ENCODE measurements around the gene RFX3. TPM values are rescaled to one million over a fixed set of nuclear protein-coding genes. Genes with fewer than 3 reads are reported as not detected.
"Not testable (repeated sequence)": the region's sequence is repeated elsewhere in the genome, so short reads cannot be mapped to it uniquely, and the experiment has no call there.

RFX3 gene
- total and polyA plus RNA-seq, 5 donors: 1.3 to 9.9 (median 5.1) TPM

- Histone ChIP-seq H3K9me3 (ENCODE audit: control insufficient read depth, low read length) (no peaks in the 10 kb centered on the region), H3K4me3 (ENCODE audit: low read length) (no peak overlapping the region), H3K27ac (ENCODE audit: low read length) (no peak overlapping the region), H3K27me3 (ENCODE audit: control insufficient read depth, insufficient read depth) (no peaks in the 10 kb centered on the region), H3K4me1 (ENCODE audit: control insufficient read depth, insufficient read depth, low read length) (no peaks in the 10 kb centered on the region)
- DNase-seq (no peak), ATAC-seq (no peak)
- intact Hi-C loops (cut with DNase I): no loop called here
Measured at GRCh38 chr9:3343671-3344070, 182.1 kb downstream of the RFX3 start.

GRCh38 chr9:3342159-3342777, 183.5 kb downstream of the RFX3 start:
- Histone ChIP-seq H3K27ac (ENCODE audit: low read length) (no peak overlapping the region), H3K9me3 (ENCODE audit: control insufficient read depth, low read length) (no peaks in the 10 kb centered on the region), H3K4me1 (ENCODE audit: control insufficient read depth, insufficient read depth, low read length) (peaks cover 1% of the 10 kb centered on the region), H3K4me3 (ENCODE audit: low read length) (no peak overlapping the region), H3K27me3 (ENCODE audit: control insufficient read depth, insufficient read depth) (no peaks in the 10 kb centered on the region)
- ATAC-seq: no peak
- intact Hi-C loops (cut with DNase I): no loop called here
- WGBS: 58% methylated on average over 2 of the region's 2 CpGs
- DNase-seq: no peak

GRCh38 chr9:3337515-3338225, 188.1 kb downstream of the RFX3 start:
- DNase-seq (peak; percentile 48 to 58 (median 54)), ATAC-seq (peak; percentile 94)
- intact Hi-C loops (cut with DNase I): no loop called here
- Histone ChIP-seq H3K27ac (ENCODE audit: low read length) (peak overlapping the region; percentile 84), H3K4me1 (ENCODE audit: control insufficient read depth, insufficient read depth, low read length) (peaks cover 1% of the 10 kb centered on the region), H3K27me3 (ENCODE audit: control insufficient read depth, insufficient read depth) (no peaks in the 10 kb centered on the region), H3K9me3 (ENCODE audit: control insufficient read depth, low read length) (no peaks in the 10 kb centered on the region), H3K4me3 (ENCODE audit: low read length) (no peak overlapping the region)
- WGBS: 56% methylated on average over 3 of the region's 3 CpGs

GRCh38 chr9:3336951-3337350, 188.8 kb downstream of the RFX3 start:
- H3K4me1 ChIP-seq (ENCODE audit: control insufficient read depth, insufficient read depth, low read length): peaks cover 1% of the 10 kb centered on the region
- H3K4me3 ChIP-seq (ENCODE audit: low read length): no peak overlapping the region
- intact Hi-C loops (cut with DNase I): no loop called here
- DNase-seq: no peak
- no peaks in the 10 kb centered on the region for H3K9me3 ChIP-seq (ENCODE audit: control insufficient read depth, low read length)
- no peak for ATAC-seq
- WGBS: 82% methylated on average over 3 of the region's 3 CpGs
- no peaks in the 10 kb centered on the region for H3K27me3 ChIP-seq (ENCODE audit: control insufficient read depth, insufficient read depth)
- H3K27ac ChIP-seq (ENCODE audit: low read length): no peak overlapping the region

GRCh38 chr9:3332802-3333201, 193.0 kb downstream of the RFX3 start:
- no peak overlapping the region for H3K27ac ChIP-seq (ENCODE audit: low read length)
- intact Hi-C loops (cut with DNase I): no loop called here
- no peaks in the 10 kb centered on the region for H3K27me3 ChIP-seq (ENCODE audit: control insufficient read depth, insufficient read depth)
- 63% methylated on average over 2 of the region's 2 CpGs for WGBS
- no peaks in the 10 kb centered on the region for H3K9me3 ChIP-seq (ENCODE audit: control insufficient read depth, low read length)
- H3K4me1 ChIP-seq (ENCODE audit: control insufficient read depth, insufficient read depth, low read length): peaks cover 1% of the 10 kb centered on the region
- DNase-seq (no peak), ATAC-seq (peak; percentile 41 to 54)
- no peak overlapping the region for H3K4me3 ChIP-seq (ENCODE audit: low read length)

DNA sequence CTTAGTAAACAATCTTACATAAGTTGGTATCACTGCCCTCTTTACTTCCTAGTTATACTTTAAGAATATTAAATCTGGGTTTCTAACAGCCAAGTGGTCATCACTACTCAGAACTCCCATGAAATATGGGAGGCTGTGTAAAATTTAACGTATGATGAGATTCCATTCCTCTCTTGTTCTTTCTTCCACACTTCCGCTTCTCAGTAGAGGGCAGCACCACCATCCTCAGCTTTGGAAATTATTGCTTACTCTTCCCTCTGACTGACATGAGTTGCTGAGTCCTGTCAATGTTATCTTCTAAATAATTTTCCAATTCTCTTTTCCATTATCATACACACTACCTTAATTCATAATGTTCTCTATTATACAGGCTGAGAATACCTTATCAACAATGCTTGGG, 194.0 kb downstream of the RFX3 start:
- Histone ChIP-seq H3K27me3 (ENCODE audit: control insufficient read depth, insufficient read depth) (no peaks in the 10 kb centered on the region), H3K4me3 (ENCODE audit: low read length) (no peak overlapping the region), H3K9me3 (ENCODE audit: control insufficient read depth, low read length) (no peaks in the 10 kb centered on the region), H3K4me1 (ENCODE audit: control insufficient read depth, insufficient read depth, low read length) (no peaks in the 10 kb centered on the region), H3K27ac (ENCODE audit: low read length) (no peak overlapping the region)
- ATAC-seq (no peak), DNase-seq (no peak)
- intact Hi-C loops (cut with DNase I): no loop called here
- WGBS: 79% methylated on average over 2 of the region's 2 CpGs

DNA sequence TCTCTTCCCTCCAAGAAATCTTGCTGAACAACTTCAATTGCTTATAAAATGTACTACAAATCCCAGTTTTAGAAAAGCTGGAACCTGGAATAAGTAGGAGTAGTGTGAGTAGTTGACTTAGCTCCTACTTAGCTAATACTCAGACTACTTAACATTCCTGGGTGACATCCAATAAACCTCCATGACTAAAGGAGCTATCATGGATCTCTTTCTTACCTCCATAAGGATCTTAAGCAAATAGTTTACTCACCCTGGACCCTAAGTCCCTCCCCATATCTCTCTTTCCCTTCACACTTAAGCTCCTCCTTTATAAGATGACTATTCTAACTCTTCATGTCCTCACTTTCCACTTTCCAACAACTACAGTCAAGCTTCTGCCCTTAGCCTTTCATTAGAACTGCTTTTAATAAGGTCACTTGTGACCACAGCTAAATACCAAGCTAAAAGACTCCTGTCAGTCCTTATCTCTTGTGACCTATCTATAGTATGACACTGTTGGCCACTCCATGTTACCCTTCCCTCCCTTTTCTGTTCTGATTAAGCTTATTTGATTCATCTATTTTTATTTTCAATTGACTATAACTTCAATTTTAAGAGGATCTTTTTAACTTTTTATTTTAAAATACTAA, 194.9 kb downstream of the RFX3 start:
- Histone ChIP-seq H3K4me3 (ENCODE audit: low read length) (no peak overlapping the region), H3K9me3 (ENCODE audit: control insufficient read depth, low read length) (no peaks in the 10 kb centered on the region), H3K27ac (ENCODE audit: low read length) (no peak overlapping the region), H3K4me1 (ENCODE audit: control insufficient read depth, insufficient read depth, low read length) (no peaks in the 10 kb centered on the region), H3K27me3 (ENCODE audit: control insufficient read depth, insufficient read depth) (no peaks in the 10 kb centered on the region)
- intact Hi-C loops (cut with DNase I): no loop called here
- no peak for ATAC-seq
- no peak for DNase-seq

GRCh38 chr9:3329361-3329760, 196.4 kb downstream of the RFX3 start:
- Histone ChIP-seq H3K27me3 (ENCODE audit: control insufficient read depth, insufficient read depth) (no peaks in the 10 kb centered on the region), H3K27ac (ENCODE audit: low read length) (no peak overlapping the region), H3K4me3 (ENCODE audit: low read length) (no peak overlapping the region), H3K9me3 (ENCODE audit: control insufficient read depth, low read length) (no peaks in the 10 kb centered on the region), H3K4me1 (ENCODE audit: control insufficient read depth, insufficient read depth, low read length) (no peaks in the 10 kb centered on the region)
- intact Hi-C loops (cut with DNase I): no loop called here
- no peak for DNase-seq
- WGBS: 85% methylated on average over 2 of the region's 2 CpGs
- ATAC-seq: no peak

- no peak for ATAC-seq
- WGBS: 48% methylated on average over 2 of the region's 2 CpGs
- intact Hi-C loops (cut with DNase I): no loop called here
Measured at GRCh38 chr9:3323714-3324113, 202.1 kb downstream of the RFX3 start.

GRCh38 chr9:3321186-3321585, 204.6 kb downstream of the RFX3 start:
- no peak overlapping the region for H3K27ac ChIP-seq (ENCODE audit: low read length)
- H3K4me3 ChIP-seq (ENCODE audit: low read length): no peak overlapping the region
- no peaks in the 10 kb centered on the region for H3K9me3 ChIP-seq (ENCODE audit: control insufficient read depth, low read length)
- H3K27me3 ChIP-seq (ENCODE audit: control insufficient read depth, insufficient read depth): no peaks in the 10 kb centered on the region
- no peak for DNase-seq
- H3K4me1 ChIP-seq (ENCODE audit: control insufficient read depth, insufficient read depth, low read length): peaks cover 1% of the 10 kb centered on the region
- 76% methylated on average over 4 of the region's 4 CpGs for WGBS
- no peak for ATAC-seq
- intact Hi-C loops (cut with DNase I): no loop called here

More at GRCh38 chr9:3323714-3324113, 202.1 kb downstream of the RFX3 start:
- no peaks in the 10 kb centered on the region for H3K9me3 ChIP-seq (ENCODE audit: control insufficient read depth, low read length)
- no peak overlapping the region for H3K27ac ChIP-seq (ENCODE audit: low read length)
- H3K4me3 ChIP-seq (ENCODE audit: low read length): no peak overlapping the region
- peaks cover 1% of the 10 kb centered on the region for H3K4me1 ChIP-seq (ENCODE audit: control insufficient read depth, insufficient read depth, low read length)
- no peaks in the 10 kb centered on the region for H3K27me3 ChIP-seq (ENCODE audit: control insufficient read depth, insufficient read depth)
- DNase-seq: no peak

DNA sequence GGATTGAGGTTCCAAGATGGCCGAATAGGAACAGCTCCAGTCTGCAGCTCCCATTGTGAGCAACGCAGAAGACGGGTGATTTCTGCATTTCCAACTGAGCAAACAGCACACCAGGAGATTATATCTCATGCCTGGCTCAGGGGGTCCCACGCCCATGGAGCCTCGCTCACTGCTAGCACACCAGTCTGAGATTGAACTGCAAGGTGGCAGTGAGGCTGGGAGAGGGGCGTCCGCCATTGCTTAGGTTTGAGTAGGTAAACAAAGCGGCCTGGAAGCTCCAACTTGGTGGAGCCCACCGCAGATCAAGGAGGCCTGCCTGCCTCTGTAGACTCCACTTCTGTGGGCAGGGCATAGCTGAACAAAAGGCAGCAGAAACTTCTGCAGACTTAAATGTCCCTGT, 213.2 kb downstream of the RFX3 start:
- intact Hi-C loops (cut with DNase I): not testable (repeated sequence)
- 96% methylated on average over 9 of the region's 9 CpGs for WGBS

More for the DNA sequence above, 213.2 kb downstream of the RFX3 start:
- H3K27ac ChIP-seq (ENCODE audit: low read length); H3K4me1 ChIP-seq (ENCODE audit: control insufficient read depth, insufficient read depth, low read length); ATAC-seq; H3K4me3 ChIP-seq (ENCODE audit: low read length); H3K27me3 ChIP-seq (ENCODE audit: control insufficient read depth, insufficient read depth); H3K9me3 ChIP-seq (ENCODE audit: control insufficient read depth, low read length); DNase-seq: not testable (repeated sequence)

Measured in right cardiac atrium (tissue), 5 donors.